HL-60/S4 (cell line): ENCODE measurements around the gene PRKACB.
"Not testable (repeated sequence)": the region's sequence is repeated elsewhere in the genome, so short reads cannot be mapped to it uniquely, and the experiment has no call there.

ENCODE experiments used
- in situ Hi-C: fragments of 300-500 bp; cut with MboI; formaldehyde crosslinking; loops from 2 replicates; pipeline ENCODE4 v1.14.3; 2022; ENCODE audit warnings: low sequenced_read_pairs

The PRKACB gene

GRCh38 chr1:84260852-84261518, 116.9 kb downstream of the PRKACB start:
- in situ Hi-C loops, result no loop called here

- in situ Hi-C loops, result no loop called here
Measured at GRCh38 chr1:84264961-84265360, 120.9 kb downstream of the PRKACB start.

GRCh38 chr1:84265867-84266266, 121.8 kb downstream of the PRKACB start:
- in situ Hi-C loops, result no loop called here

GRCh38 chr1:84266748-84267147, 122.7 kb downstream of the PRKACB start:
- in situ Hi-C loops, result no loop called here

GRCh38 chr1:84267476-84267875, 123.4 kb downstream of the PRKACB start:
- in situ Hi-C loops, result no loop called here

- in situ Hi-C loops, result no loop called here
Measured at GRCh38 chr1:84268346-84268745, 124.3 kb downstream of the PRKACB start.

- in situ Hi-C loops, result no loop called here
Measured at GRCh38 chr1:84269306-84269705, 125.2 kb downstream of the PRKACB start.

- in situ Hi-C loops, result no loop called here
Measured at GRCh38 chr1:84271441-84272151, 127.5 kb downstream of the PRKACB start.

GRCh38 chr1:84272401-84272800, 128.3 kb downstream of the PRKACB start:
- in situ Hi-C loops, result no loop called here

- in situ Hi-C loops, result no loop called here
Measured at GRCh38 chr1:84277343-84278059, 133.4 kb downstream of the PRKACB start.

- in situ Hi-C loops, result no loop called here
Measured at GRCh38 chr1:84278905-84279304, 134.8 kb downstream of the PRKACB start.

- in situ Hi-C loops, result no loop called here
Measured at GRCh38 chr1:84280912-84281311, 136.8 kb downstream of the PRKACB start.

GRCh38 chr1:84282780-84283333, 138.8 kb downstream of the PRKACB start:
- in situ Hi-C loops, result no loop called here

GRCh38 chr1:84283381-84283780, 139.3 kb downstream of the PRKACB start:
- in situ Hi-C loops, result no loop called here

- in situ Hi-C loops, result no loop called here
Measured at GRCh38 chr1:84286071-84286470, 142.0 kb downstream of the PRKACB start.

- in situ Hi-C loops, result not testable (repeated sequence)
Measured at GRCh38 chr1:84287389-84287788, 143.3 kb downstream of the PRKACB start.
